Germinal center (tissue), 1 donor: ENCODE data around the gene PPIL6.

ENCODE experiments used
- DNase-seq: peaks from one replicate; pipeline ENCODE4 v3.0.0; 2012; ENCODE audit warnings: mixed read lengths, low spot score

The PPIL6 gene

DNA sequence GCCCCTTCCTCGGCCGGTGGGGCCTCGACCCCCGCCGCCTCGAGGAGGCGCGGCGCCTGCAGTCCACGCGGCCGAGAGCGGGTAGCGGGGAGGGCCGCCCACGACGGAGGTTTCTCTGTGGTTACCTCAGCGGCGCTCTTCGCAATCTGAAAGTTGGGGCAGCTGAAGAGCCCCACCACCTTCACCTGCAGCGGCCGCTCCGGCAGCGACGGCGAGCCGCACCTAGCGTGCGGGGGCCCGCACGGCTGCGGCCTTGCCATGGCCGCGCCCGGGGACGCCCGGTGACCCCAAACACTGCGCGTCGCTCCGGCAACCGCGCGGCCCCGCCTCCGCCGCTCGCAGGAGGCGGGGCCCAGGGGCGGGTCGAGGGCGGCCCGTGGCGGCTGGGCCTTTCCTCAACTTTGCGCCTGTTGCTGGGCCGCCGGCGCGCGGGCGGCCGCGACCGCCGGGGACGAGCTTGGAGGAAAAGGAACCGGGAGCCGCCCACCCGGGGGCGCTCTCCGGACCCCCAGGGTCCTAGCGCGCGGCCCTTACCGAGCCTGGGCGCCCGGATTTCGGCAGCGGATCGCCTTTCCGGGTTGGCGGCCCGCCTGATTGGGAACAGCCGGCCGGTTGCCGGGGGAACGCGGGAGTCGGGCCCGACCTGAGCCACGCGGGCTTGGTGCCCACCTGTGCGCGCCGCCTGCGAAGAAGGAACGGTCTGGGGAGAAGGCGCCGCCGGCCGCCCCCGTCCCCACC, at the start of gene PPIL6, which contains the start of gene SMPD2:
Gene PPIL6, minus strand, starts transcription at position 298 of the 738 bp plus-strand sequence. Its CDS starts 38 bp downstream, at position 260.
Gene SMPD2, plus strand, starts transcription at position 394 of the 738 bp plus-strand sequence. CDS start 398 bp downstream, outside the sequence.
- DNase-seq: peak; percentile 90

DNA sequence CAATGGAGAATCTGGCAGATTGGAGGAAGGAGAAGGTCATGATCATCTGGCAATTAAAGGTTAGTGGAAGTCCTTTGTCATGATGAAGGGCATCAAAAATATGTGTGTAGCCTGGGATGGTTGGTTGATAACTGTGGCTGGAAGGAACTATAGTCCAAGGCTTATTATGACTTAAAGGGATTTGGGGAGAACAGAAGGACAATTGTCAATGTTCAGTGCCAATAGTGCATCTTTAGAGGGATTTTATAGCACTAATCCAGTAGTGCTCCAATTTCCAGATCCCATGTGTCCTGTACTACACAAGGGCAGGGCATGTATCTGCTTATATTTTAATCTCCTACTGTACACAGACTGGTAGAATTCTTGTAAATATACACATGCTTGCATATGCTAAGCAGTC, 47.6 kb upstream of the PPIL6 start:
- DNase-seq: no peak

DNA sequence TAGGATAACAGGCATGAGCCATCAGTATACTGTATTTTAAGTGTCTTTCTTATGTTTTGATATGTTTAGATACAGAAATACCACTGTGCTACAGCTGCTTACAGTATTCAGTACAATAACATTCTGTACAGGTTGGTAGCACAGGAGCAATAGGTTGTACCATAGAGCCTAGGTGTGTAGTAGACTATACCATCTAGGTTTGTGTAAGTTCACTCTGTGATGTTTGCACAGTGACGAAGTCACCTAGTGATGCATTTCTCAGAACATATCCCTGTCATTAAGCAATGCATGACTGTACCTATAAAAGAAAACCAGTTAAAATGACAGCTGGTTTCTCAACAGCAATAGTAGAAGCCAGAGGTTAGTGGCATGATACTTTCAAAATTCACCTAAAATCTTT, 45.6 kb upstream of the PPIL6 start:
- no peak for DNase-seq

DNA sequence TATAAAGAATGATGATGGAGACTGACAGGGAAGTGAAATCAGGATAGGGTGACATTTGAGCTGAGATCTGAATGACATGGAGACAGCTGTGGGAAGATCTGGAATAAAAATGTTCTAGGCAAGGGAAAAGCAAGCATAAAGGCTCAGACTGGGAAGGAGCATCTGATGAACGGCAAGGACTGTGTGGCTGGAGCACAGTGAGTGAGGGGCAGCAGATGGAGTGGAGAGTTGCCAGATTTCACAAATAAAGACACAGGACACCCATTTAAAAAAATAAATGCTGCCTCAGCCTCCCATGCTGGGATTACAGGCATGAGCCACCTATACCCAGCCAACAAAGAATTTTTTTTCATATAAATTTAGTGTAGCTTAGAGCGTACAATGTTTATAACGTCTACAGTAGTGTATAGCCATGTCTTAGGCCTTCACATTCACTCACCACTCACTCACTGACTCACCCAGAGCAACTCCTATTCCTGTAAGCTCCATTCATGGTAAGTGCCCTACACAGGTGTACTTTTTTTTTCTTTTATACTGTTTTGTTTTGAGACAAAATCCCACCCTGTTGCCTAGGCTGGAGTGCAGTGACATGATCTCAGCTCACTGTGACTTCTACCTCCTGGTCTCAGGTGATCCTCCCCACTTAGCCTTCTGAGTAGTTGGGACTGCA, 45.0 kb upstream of the PPIL6 start:
- no peak for DNase-seq

DNA sequence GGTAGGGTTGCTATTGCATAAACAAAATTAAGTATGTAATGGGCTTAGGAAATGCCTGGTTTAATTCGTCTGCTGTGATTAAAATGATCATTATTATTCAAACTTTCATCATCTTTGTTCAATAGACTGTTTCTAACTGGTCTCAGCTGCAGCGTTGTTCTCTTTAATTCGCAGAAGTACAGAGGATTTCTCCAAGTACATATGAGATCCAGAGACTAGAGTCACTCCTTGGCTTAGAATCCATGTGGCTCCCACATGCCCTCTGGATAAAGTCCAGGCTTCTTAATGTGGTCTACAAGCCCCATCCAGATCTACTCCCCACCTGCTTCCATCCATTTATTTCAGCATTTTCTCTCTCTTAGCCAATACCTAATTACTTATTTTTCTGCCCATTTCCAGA, 43.7 kb upstream of the PPIL6 start:
- DNase-seq: no peak

DNA sequence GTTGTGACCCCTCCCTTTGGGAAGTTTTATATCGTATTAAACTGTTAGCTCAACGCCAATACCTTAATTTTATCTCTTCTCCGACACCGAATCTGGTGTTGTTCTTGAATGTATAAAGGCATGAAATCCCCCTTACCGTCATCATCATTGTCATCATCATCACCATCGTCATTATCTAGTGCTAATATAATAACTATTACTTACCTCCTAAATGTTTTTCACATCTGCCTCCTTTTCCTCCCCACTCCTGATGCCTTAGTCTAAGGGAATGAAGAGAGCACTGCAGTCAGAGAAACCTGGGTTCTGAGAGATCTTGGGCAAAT, 43.3 kb upstream of the PPIL6 start:
- DNase-seq: no peak

DNA sequence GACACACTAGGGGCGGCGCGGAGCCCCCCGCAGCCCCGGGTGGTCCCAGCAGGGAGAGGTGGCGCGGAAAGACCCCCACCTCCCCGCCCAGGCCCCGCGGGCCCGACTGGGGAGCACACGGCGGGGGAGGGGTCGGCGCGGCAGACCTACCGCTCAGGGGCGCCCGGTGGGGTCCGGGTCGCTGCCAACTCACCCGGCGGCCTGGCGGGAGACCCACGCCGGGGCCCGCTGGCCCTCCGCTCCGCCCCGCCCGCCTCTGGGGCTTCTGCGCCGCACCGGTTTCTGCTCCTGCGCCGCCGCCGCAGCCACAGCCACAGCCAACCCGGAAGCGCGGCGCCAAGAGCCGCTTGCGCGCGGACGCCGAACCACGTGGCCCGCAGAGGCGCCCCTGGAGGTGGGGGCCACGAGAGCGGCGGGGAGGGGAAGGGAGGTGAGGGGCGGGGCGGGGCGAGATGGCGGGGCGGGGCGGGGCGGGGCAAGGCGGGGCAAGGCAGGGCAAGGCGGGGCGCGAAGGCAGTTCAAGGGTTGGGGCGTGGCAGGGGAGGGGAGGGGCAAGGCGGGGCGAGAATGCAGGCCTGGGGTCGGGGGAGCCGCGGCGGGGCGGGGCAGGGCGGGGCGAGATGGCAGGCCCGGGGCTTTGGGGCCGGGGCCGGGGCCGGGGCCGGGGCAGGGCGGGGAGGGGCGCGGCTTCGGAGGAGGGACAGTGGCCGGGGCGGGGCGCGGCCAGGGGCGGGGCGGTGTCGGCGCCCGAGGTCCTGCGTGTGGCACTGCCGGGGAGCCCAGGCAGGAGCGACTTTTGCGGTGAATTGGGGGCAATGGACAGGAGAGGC, 42.7 kb upstream of the PPIL6 start, which contains the start of gene ZBTB24:
Gene ZBTB24, minus strand, starts transcription at position 315 of the 830 bp plus-strand sequence. CDS start 1,193 bp downstream, outside the sequence.
- peak; percentile 93 for DNase-seq

DNA sequence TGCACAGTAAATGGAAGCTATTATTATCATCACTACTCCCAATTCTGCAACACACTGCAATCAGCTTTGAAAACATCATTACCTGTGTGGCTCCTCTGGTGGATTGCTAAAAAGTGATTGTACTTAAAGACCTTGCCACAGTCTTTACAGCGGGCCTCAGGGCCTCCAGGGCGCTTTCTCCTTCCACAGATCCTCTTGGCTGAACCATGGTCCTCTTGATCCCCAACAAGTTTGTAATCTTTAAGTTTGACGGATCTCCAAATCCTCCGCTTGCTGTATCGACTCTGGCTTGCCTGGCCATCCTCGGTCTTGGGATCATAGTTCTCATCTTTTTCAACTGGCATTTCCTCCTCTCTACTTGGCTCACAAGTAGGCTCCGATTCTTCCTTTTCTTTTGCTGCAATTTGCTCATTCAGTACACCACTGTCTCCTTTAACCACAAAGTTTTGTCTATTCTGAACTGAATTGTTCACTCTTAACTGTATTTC, 40.6 kb upstream of the PPIL6 start:
- DNase-seq: no peak

DNA sequence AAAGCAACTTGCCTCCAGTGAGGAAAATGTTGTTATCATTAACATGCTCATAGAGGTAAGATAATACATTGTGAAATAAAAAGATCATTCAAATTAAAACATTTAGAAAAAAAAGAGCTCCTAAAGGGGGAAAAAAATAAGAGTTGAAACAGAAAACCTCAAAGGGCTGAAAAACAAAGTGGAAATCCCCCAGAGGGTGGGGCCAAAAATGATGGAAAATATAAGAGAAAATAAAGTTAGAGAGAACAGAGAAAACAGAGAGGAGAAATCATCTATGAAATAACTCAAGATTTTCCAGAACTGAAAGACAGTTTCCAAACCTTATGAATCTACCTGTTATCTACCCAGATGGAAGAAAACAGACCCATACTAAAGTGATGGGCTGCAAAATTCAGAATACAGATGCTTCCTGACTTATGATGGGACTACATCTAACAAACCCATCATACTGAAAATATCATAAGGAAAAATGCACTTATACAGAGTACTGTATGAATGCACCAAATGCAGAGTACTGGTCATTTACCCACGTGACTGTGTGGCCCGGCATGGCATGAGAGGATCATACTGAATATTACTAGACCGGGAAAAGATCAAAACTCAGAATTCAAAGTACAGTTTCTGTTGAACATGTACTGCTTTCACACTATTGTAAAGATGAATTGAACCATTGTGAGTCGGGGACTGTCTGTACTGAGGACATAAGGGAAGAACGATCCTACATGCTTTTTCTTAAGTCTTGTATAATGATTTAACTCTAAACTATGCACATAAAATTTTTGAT, 38.6 kb upstream of the PPIL6 start:
- no peak for DNase-seq

DNA sequence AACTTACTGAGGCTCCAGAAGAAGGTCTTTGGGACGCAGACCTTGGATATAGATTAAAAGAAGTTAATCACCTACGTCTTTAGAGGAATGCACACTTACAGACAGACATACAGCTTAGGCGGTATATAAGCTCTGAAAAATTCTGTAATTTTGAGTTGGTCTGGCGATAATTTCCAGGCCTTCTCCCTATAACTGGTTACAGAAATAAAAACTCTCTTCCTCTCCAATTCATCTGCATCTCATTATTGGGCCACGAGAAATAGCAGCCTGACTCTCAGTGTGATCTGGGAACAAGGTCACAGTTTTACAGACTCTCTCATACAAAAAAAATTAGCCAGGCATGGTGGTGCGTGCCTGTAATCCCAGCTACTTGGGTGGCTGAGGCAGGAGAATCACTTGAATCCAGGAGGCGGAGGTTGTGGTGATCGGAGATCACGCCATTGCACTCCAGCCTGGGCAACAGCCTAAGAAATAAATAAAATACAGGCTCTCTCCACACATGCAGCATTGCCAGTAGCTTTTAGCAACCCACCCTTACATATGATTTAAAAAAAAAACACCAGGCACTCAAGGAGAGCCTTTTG, 37.9 kb upstream of the PPIL6 start:
- DNase-seq: no peak

DNA sequence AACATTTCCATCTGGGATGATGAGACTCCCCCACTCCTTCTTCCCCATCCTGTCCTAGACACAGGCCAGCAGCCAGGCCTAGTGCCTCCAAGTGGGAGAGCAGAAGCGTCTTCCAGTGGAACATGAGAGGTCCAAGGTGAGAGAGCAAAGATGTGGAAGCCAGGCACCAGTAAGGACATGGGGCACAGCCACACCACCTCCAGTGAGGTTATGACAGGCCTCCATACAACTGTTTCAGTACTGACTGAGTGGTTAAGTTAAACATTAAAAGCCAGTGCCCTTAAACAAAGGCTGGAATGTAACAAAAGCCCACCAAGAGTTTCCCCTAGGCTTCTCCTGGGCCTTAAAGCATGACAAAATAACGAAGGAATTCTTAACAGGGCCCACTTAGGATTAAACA, 37.3 kb upstream of the PPIL6 start:
- no peak for DNase-seq

DNA sequence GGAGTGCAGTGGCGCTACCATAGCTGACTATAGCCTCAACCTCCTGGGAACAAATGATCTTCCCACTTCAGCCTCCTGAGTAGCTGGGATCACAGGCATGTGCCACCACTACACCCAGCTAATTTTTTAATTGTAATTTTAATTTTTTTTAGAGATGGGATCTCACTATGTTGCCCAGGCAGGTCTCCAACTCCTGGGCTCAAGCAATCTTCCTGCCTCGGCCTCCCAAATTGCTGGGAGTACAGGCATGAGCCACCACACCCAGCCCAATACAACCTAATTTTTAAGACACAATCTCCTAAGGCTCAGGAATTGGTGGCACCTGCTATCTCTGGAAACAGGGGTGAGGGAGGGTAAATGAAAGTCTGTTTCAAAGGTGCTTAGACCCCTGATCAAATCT, 36.8 kb upstream of the PPIL6 start:
- no peak for DNase-seq

DNA sequence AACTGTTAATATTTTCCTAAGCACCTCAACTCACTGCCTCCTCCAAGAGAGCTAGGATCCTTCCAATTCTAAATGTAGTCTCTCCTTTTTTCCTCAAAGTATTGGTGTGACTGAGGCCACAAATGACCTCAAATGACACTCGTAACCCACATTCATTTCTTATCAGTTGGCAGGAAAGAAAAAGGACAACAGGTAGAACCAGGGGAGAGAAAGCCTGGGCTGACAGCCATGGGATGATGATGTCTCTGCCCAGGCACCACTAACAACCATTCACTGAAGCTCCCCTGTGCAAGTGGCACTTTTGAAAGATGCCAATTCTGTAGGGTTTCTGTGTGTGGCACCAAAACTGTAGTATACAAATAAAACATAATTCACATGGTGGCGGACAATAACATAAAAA, 35.2 kb upstream of the PPIL6 start:
- no peak for DNase-seq

DNA sequence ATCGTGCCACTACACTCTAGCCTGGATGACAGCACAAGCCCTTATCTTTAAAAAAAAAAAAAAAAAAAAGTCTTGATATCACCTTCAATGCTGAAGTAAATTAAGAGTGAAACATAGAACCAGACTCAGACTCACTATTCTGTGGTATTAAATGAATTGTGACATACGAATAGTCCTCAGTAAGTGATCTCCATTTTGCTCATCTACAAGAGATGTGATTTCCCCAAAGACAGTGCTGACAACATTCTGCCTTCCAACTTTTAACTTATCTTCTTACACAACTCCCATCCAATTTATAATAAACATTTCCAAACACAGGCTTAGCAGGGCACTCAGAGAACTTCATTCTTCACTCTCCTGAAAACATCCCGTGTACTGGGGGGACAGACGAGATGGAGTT, 34.6 kb upstream of the PPIL6 start:
- DNase-seq: no peak

DNA sequence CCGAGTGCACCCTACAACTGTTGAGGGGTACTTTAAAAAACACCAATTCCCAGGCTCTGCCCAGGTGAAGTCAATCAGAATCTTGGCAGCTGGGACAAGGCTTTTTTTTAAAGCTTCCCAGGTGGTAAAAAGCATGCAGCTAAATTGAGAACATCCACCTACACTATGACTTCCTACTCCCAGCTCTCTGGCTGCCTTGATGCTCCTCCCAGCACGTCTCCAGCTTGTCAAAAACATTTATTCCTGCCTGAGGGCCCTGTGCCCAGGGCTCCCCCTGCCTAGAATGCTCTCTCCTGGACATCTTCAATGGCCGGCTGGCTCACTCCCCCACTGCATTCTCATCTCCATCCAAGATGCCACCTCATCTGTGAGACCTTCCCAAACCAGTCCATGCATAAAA, 32.7 kb upstream of the PPIL6 start:
- DNase-seq: no peak

DNA sequence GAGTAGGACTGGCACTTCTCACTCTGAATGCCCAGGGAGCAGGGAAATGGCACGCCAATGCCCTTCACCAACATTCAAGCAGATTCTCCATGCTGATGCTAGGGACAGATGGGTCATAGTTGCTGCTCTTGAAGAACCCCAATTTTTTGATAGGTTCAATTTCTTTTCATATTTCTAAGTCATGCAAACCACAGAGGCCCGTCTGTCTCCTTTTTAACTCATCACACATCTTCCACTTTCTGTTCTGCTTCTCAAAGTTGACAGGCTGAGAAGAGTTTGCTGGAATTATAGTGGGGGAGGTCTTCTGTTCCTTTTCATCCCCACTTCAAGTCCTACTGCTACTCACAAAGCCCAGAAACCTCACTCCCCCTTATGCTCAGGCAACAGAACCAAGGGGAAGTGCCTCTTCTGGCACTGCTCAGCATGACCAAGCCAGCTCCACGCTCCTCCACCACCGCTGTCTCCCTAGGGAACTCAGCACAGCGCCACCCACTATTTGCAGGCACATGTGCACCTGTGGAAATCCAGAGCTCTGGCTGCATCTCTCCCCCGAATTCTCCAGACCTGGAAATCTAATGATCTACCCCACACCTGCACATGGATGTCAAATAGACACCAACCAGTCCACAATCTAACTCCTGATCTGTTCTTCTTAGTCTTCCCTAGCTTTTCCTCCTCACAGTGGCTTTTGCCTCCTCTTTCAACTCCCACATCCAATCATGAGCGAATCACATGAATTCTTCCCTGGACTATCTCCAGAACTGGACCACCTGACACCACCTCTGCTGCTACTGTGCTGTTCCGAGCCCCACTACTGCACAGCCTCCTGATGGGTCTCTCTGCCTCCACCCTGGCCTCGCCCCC, 31.9 kb upstream of the PPIL6 start:
- DNase-seq: peak; percentile 46

DNA sequence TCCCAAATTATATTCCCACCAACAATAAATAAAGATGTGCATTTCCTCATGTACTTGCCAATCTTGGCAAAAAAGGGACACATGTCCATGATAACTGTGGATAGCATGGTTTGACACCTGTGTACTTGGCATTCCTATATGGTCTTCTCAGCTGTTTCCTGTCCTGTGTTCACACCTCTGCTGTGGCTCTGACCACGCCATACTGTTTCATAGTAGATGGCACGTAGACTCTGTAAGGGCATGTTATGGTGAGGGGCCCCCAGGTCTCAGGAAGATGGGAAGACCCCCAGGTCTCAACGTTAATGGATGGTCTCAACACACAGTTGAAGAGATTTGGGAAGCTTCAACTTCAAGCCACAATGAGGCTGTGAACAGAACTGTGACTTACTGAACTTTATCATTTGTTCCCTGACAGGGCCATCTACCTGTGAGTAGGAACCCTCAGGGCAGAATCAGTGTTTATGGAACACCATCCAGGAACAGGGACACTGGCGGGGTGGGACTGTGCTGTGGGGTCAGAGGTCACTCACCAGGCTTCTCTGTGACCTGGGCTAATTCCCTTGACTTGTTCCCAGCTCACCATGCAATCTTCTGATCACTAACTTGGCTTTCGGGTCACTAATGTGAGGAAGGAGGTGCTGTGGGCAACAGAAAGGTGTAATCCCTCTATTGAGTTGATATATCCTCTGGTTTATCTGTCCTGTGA, 30.8 kb upstream of the PPIL6 start:
- no peak for DNase-seq

DNA sequence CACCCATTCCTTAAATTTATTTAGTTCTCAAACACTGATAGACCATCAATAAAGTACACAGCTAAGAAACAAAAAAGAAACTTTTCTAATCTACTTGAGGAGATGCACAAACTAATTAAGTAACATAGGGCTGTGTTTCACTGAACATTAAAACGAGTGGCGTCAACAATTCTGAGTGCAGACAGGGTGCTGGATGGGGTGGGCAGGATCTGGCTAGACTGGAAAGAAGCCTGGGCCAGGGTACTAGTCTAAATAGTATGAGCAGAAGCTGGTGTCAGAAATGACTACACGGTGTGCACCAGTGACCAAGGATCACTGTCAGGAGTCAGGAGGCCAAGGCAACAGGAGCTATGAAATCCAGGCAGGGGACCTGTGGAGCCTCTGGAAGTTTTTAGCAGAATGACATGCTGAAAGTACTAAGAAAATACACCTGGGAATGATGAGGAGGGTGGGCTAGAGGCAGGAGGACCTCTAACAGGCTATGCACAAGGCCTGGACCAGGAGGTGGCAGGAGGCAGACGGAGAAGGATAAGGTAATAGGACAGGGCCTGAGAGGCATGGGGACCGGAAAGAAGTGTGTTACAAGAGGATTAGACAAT, 29.3 kb upstream of the PPIL6 start:
- DNase-seq: no peak

DNA sequence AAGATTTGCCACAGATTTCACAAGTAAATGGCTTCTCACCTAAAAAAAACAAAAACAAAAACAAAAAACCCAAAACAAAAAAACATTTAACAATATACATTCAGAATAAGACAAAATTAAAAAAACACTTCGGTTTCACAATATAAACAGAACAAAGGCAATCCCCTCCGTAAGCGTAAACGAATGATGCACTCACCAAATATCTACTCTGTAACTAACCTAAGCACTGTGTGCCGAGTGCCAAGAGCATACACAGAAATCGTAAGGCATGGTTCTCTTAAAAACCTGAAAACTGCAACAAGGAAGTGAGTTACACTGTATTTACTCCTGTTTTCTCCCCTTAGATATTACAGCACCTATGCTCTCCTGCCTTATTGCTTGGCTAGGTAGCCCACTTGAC, 27.3 kb upstream of the PPIL6 start:
- DNase-seq: no peak
